CD8-positive, alpha-beta memory T cell (primary cell): Measurements from ENCODE around the gene MCF2L. TPM values are rescaled to one million over a fixed set of nuclear protein-coding genes. Genes with fewer than 3 reads are reported as not detected.
A peak's percentile ranks its signal among the peaks of the same experiment; 100 is the strongest.
"Not testable (repeated sequence)": the region's sequence is repeated elsewhere in the genome, so short reads cannot be mapped to it uniquely, and the experiment has no call there.

ENCODE experiments used
- CTCF ChIA-PET: fragments of 350-600 bp; sonication (Branson Sonifier 250); formaldehyde crosslinking; loops from one replicate; lab custom pipeline; 2021; ENCODE audit warnings: antibody characterized with exemption; lab: Charles Lee
- POLR2A ChIA-PET: fragments of 350-600 bp; sonication (Branson Sonifier 250); formaldehyde crosslinking; loops from one replicate; lab custom pipeline; 2021; ENCODE audit warnings: antibody characterized with exemption; lab: Charles Lee
- DNase-seq, 5 donors: peaks; one replicate each; pipeline versions ENCODE4 v3.0.0 to v3.0.0-alpha.2; 2020 to 2022; ENCODE audit warnings: mixed read lengths in 1 of 5
- H3K27ac ChIP-seq: one replicate; pipeline ENCODE4 v1.7.0; 2013; ENCODE audit warnings: low read depth, mild to moderate bottlenecking, low read length, moderate library complexity
- H3K27me3 ChIP-seq: 2 replicates; pipeline ENCODE4 v1.7.0; 2013; ENCODE audit warnings: low read length, mild to moderate bottlenecking; ENCODE audit not compliant: insufficient read depth, poor library complexity, severe bottlenecking
- H3K36me3 ChIP-seq: 2 replicates; pipeline ENCODE4 v1.7.0; 2013; ENCODE audit warnings: mild to moderate bottlenecking, low read length, moderate library complexity; ENCODE audit not compliant: insufficient read depth
- H3K4me1 ChIP-seq: 2 replicates; pipeline ENCODE4 v1.7.0; 2013; ENCODE audit warnings: mild to moderate bottlenecking, low read length, moderate library complexity; ENCODE audit not compliant: insufficient read depth
- H3K4me3 ChIP-seq: 2 replicates; pipeline ENCODE4 v1.7.0; 2013; ENCODE audit warnings: mild to moderate bottlenecking, low read length
- H3K9me3 ChIP-seq: 2 replicates; pipeline ENCODE4 v1.7.0; 2013; ENCODE audit warnings: mild to moderate bottlenecking, low read length
- H3K27ac Mint-ChIP-seq, 8 donors: one replicate each; pipeline ENCODE4 v1.8.0; 2020 to 2021; ENCODE audit warnings: mixed read lengths in 8 of 8, mild to moderate bottlenecking in 6 of 8, inconsistent platforms in 3 of 8, moderate library complexity in 3 of 8
- H3K27me3 Mint-ChIP-seq, 2 donors: one replicate each; pipeline ENCODE4 v1.8.0; 2020 to 2021; ENCODE audit warnings: mixed read lengths in 2 of 2, mild to moderate bottlenecking in 1 of 2, moderate library complexity in 1 of 2
- H3K36me3 Mint-ChIP-seq, 3 donors: one replicate each; pipeline ENCODE4 v1.8.0; 2020 to 2021; ENCODE audit warnings: mixed read lengths in 3 of 3, inconsistent platforms in 1 of 3, mild to moderate bottlenecking in 1 of 3
- H3K4me1 Mint-ChIP-seq, 3 donors: one replicate each; pipeline ENCODE4 v1.8.0; 2020 to 2021; ENCODE audit warnings: mixed read lengths in 3 of 3, inconsistent platforms in 1 of 3, mild to moderate bottlenecking in 1 of 3
- H3K4me3 Mint-ChIP-seq, 7 donors: one replicate each; pipeline ENCODE4 v1.8.0; 2020 to 2021; ENCODE audit warnings: mixed read lengths in 7 of 7, mild to moderate bottlenecking in 6 of 7, moderate library complexity in 4 of 7, inconsistent platforms in 2 of 7
- H3K9me3 Mint-ChIP-seq, 5 donors: one replicate each; pipeline ENCODE4 v1.8.0; 2020 to 2022; ENCODE audit warnings: mixed read lengths in 5 of 5, mild to moderate bottlenecking in 3 of 5, moderate library complexity in 2 of 5, inconsistent platforms in 1 of 5
- polyA plus RNA-seq: library from polyadenylated mRNA; unstranded; fragments of 300-500 nt; fragmentation: Illumina TruSeq; gene quantifications from one replicate; pipeline ENCODE4 v1.2.3, GENCODE V29; 2021
- total RNA-seq, 2 experiments: library from RNA; stranded (reverse); gene quantifications; one replicate each; pipeline ENCODE4 v1.2.3, GENCODE V29; 2021

The MCF2L gene
- total and polyA plus RNA-seq, 3 experiments from 2014 or later: 2.5 to 9.6 (median 9.1) TPM

- ChIA-PET POLR2A (no interaction called here), CTCF (interaction anchor here (0.9 to 1.4 kb wide), 2 partner anchors 89 to 454 kb away, joined by 4 to 5 read pairs; no protein-coding TSS in a partner anchor)
- no peak for DNase-seq
Observed at GRCh38 chr13:112940236-112940635, 28.8 kb upstream of the MCF2L start.

GRCh38 chr13:112941349-112941748 lies 27.7 kb upstream of the MCF2L start:
- ChIA-PET CTCF (interaction anchor here (0.6 kb wide), 1 partner anchor 453 kb away, joined by 3 read pairs; no protein-coding TSS in a partner anchor), POLR2A (no interaction called here)
- peaks cover 6 to 7% (median 6%) of the 10 kb centered on the region in 3 donors for H3K4me1 Mint-ChIP-seq
- no peaks in the 10 kb centered on the region for H3K36me3 ChIP-seq
- DNase-seq: no peak
- H3K36me3 Mint-ChIP-seq: no peaks in the 10 kb centered on the region
- no peaks in the 10 kb centered on the region for H3K9me3 ChIP-seq
- H3K4me3 Mint-ChIP-seq: no peak overlapping the region
- H3K4me3 ChIP-seq: no peak overlapping the region
- peaks cover 17 to 60% of the 10 kb centered on the region in 2 donors for H3K27me3 Mint-ChIP-seq
- no peak overlapping the region for H3K27ac Mint-ChIP-seq
- no peaks in the 10 kb centered on the region for H3K27me3 ChIP-seq
- H3K27ac ChIP-seq: no peak overlapping the region
- H3K4me1 ChIP-seq: peaks cover 7% of the 10 kb centered on the region
- no peaks in the 10 kb centered on the region for H3K9me3 Mint-ChIP-seq

More at GRCh38 chr13:112940236-112940635, 28.8 kb upstream of the MCF2L start:
- H3K4me3 Mint-ChIP-seq: peak overlapping the region in 1 of 7 donors; percentile 26
- Histone ChIP-seq H3K4me1 (peaks cover 7% of the 10 kb centered on the region), H3K4me3 (no peak overlapping the region), H3K27me3 (no peaks in the 10 kb centered on the region), H3K27ac (no peak overlapping the region), H3K36me3 (no peaks in the 10 kb centered on the region), H3K9me3 (no peaks in the 10 kb centered on the region)
- no peaks in the 10 kb centered on the region for H3K36me3 Mint-ChIP-seq
- H3K9me3 Mint-ChIP-seq: no peaks in the 10 kb centered on the region
- peaks cover 18 to 55% of the 10 kb centered on the region in 2 donors for H3K27me3 Mint-ChIP-seq
- H3K4me1 Mint-ChIP-seq: peaks cover 6 to 7% (median 6%) of the 10 kb centered on the region in 3 donors
- H3K27ac Mint-ChIP-seq: peak overlapping the region in 1 of 8 donors; percentile 32

GRCh38 chr13:112941765-112942164 lies 27.2 kb upstream of the MCF2L start:
- H3K9me3 Mint-ChIP-seq, H3K27ac Mint-ChIP-seq, H3K4me1 ChIP-seq, POLR2A ChIA-PET, H3K9me3 ChIP-seq, H3K4me3 ChIP-seq, H3K36me3 ChIP-seq, DNase-seq, H3K4me3 Mint-ChIP-seq, H3K27me3 ChIP-seq, H3K36me3 Mint-ChIP-seq, H3K4me1 Mint-ChIP-seq, H3K27ac ChIP-seq: not testable (repeated sequence)
- CTCF ChIA-PET: interaction anchor here (0.6 to 1.5 kb wide), 5 partner anchors 10 to 452 kb away, joined by 3 to 5 read pairs (median 4); no protein-coding TSS in a partner anchor
- H3K27me3 Mint-ChIP-seq: peaks cover 19 to 60% of the 10 kb centered on the region in 2 donors

- peak overlapping the region; percentile 76 for H3K4me3 ChIP-seq
- ChIA-PET POLR2A (interaction anchor here (1.0 kb wide), 1 partner anchor 87 kb away, joined by 3 read pairs; no protein-coding TSS in a partner anchor), CTCF (interaction anchor here (0.8 to 1.9 kb wide), 14 partner anchors 11 to 455 kb away, joined by 3 to 15 read pairs (median 4); partner anchors contain the start of gene MCF2L)
- H3K36me3 Mint-ChIP-seq: no peaks in the 10 kb centered on the region
- peak; percentile 86 to 96 (median 93) for DNase-seq
- peaks cover 18 to 60% of the 10 kb centered on the region in 2 donors for H3K27me3 Mint-ChIP-seq
- peaks cover 6 to 7% (median 6%) of the 10 kb centered on the region in 3 donors for H3K4me1 Mint-ChIP-seq
- peak overlapping the region in 6 of 8 donors; percentile 54 to 89 (median 80) for H3K27ac Mint-ChIP-seq
- H3K27me3 ChIP-seq: no peaks in the 10 kb centered on the region
- H3K36me3 ChIP-seq: no peaks in the 10 kb centered on the region
- no peaks in the 10 kb centered on the region for H3K9me3 Mint-ChIP-seq
- no peaks in the 10 kb centered on the region for H3K9me3 ChIP-seq
- no peak overlapping the region for H3K27ac ChIP-seq
- peak overlapping the region; percentile 74 to 96 (median 89) for H3K4me3 Mint-ChIP-seq
- peaks cover 7% of the 10 kb centered on the region for H3K4me1 ChIP-seq
Observed at GRCh38 chr13:112942689-112943308, 26.2 kb upstream of the MCF2L start.

GRCh38 chr13:112943309-112944125 lies 25.5 kb upstream of the MCF2L start:
- POLR2A ChIA-PET: interaction anchor here (1.0 kb wide), 1 partner anchor 86 kb away, joined by 3 read pairs; no protein-coding TSS in a partner anchor
- no peaks in the 10 kb centered on the region for H3K36me3 ChIP-seq
- Mint-ChIP-seq H3K4me3 (peak overlapping the region in 6 of 7 donors; percentile 57 to 76 (median 66)), H3K4me1 (peaks cover 6 to 7% (median 6%) of the 10 kb centered on the region in 3 donors), H3K36me3 (no peaks in the 10 kb centered on the region), H3K27me3 (peaks cover 20 to 62% of the 10 kb centered on the region in 2 donors), H3K27ac (no peak overlapping the region), H3K9me3 (no peaks in the 10 kb centered on the region)
- CTCF ChIA-PET: interaction anchor here (0.6 to 1.9 kb wide), 16 partner anchors 10 to 454 kb away, joined by 3 to 15 read pairs (median 4); partner anchors contain the start of gene MCF2L
- peak overlapping the region; percentile 76 for H3K4me3 ChIP-seq
- H3K4me1 ChIP-seq: peaks cover 7% of the 10 kb centered on the region
- H3K27ac ChIP-seq: no peak overlapping the region
- H3K9me3 ChIP-seq: no peaks in the 10 kb centered on the region
- no peaks in the 10 kb centered on the region for H3K27me3 ChIP-seq
- peak in 4 of 5 donors; percentile 5 to 16 (median 12) for DNase-seq

- H3K27me3 Mint-ChIP-seq: peaks cover 15 to 62% of the 10 kb centered on the region in 2 donors
- no peak overlapping the region for H3K27ac Mint-ChIP-seq
- H3K4me3 ChIP-seq: no peak overlapping the region
- ChIA-PET CTCF (interaction anchor here (1.6 kb wide), 1 partner anchor 10 kb away, joined by 3 read pairs; no protein-coding TSS in a partner anchor), POLR2A (no interaction called here)
- H3K36me3 ChIP-seq: no peaks in the 10 kb centered on the region
- H3K4me1 Mint-ChIP-seq: peaks cover under 1 to 2% (median 2%) of the 10 kb centered on the region in 3 donors
- no peak overlapping the region for H3K4me3 Mint-ChIP-seq
- H3K4me1 ChIP-seq: peaks cover 4% of the 10 kb centered on the region
- H3K27me3 ChIP-seq: no peaks in the 10 kb centered on the region
- H3K36me3 Mint-ChIP-seq: no peaks in the 10 kb centered on the region
- DNase-seq: no peak
- H3K9me3 Mint-ChIP-seq: no peaks in the 10 kb centered on the region
- H3K9me3 ChIP-seq: no peaks in the 10 kb centered on the region
- no peak overlapping the region for H3K27ac ChIP-seq
Observed at GRCh38 chr13:112947796-112948195, 21.2 kb upstream of the MCF2L start.

- Mint-ChIP-seq H3K36me3 (no peaks in the 10 kb centered on the region), H3K27me3 (peaks cover 9 to 40% of the 10 kb centered on the region in 2 donors), H3K27ac (no peak overlapping the region), H3K9me3 (no peaks in the 10 kb centered on the region), H3K4me3 (no peak overlapping the region), H3K4me1 (no peaks in the 10 kb centered on the region)
- ChIA-PET CTCF (no interaction called here), POLR2A (no interaction called here)
- DNase-seq: no peak
- Histone ChIP-seq H3K27ac (no peak overlapping the region), H3K9me3 (no peaks in the 10 kb centered on the region), H3K4me3 (no peak overlapping the region), H3K36me3 (no peaks in the 10 kb centered on the region), H3K4me1 (no peaks in the 10 kb centered on the region), H3K27me3 (no peaks in the 10 kb centered on the region)
Observed at GRCh38 chr13:112951674-112952371, 17.2 kb upstream of the MCF2L start.
